ENCODE results near the gene AKR1C2. TPM values are rescaled to one million over a fixed set of nuclear protein-coding genes. Genes with fewer than 3 reads are reported as not detected.
"Not testable (repeated sequence)": the region's sequence is repeated elsewhere in the genome, so short reads cannot be mapped to it uniquely, and the experiment has no call there.

AKR1C2 gene
- total RNA-seq, 1 donor from 2014 or later: 4.7 TPM

- H3K36me3 ChIP-seq; H4K20me1 ChIP-seq (ENCODE audit: low read depth); DNase-seq (ENCODE audit: low spot score); H3K27ac Mint-ChIP-seq; H3K9me3 Mint-ChIP-seq; H3K9me3 ChIP-seq (ENCODE audit: low read depth); H3K9ac ChIP-seq; H3K4me3 Mint-ChIP-seq; H3K4me3 ChIP-seq; H3K27me3 ChIP-seq; H2AFZ ChIP-seq (replicated peaks); H3K79me2 ChIP-seq (ENCODE audit: low read depth); H3K4me1 ChIP-seq; H3K4me2 ChIP-seq; H3K4me1 Mint-ChIP-seq; H3K27me3 Mint-ChIP-seq (ENCODE audit: insufficient read depth, low read depth); H3K27ac ChIP-seq; H3K36me3 Mint-ChIP-seq; H3F3A ChIP-seq (ENCODE audit: low read depth): not testable (repeated sequence)
Observed at GRCh38 chr10:4992564-4992963, 11.1 kb downstream of the AKR1C2 start.

DNA sequence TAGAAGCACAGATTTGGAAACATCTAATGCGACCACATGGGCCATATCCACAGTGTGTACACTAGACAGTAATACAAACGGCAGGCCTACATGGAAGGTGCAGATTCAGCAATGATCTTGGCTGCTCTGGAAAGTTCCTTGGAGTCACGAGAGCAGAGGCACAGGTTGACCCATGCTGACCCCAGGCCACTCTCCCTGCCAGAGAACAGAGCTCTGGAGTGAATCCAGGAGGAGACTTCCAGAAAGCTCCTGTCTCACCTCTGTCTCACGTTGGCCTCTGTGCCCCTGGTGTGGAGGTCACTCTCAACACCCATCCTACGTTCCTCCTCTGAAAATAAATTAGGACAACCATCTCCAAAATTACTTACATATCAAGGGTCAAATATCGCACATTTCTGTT lies 12.2 kb downstream of the AKR1C2 start:
- H3K36me3 ChIP-seq; H3K4me1 Mint-ChIP-seq; H3K9me3 ChIP-seq (ENCODE audit: low read depth); H3K4me3 Mint-ChIP-seq; H3K9me3 Mint-ChIP-seq; H3K27ac ChIP-seq; H3K27ac Mint-ChIP-seq; H3K9ac ChIP-seq; H3K4me1 ChIP-seq; H3K4me3 ChIP-seq; H3K36me3 Mint-ChIP-seq; H3K79me2 ChIP-seq (ENCODE audit: low read depth); H3K27me3 ChIP-seq; H3F3A ChIP-seq (ENCODE audit: low read depth); H4K20me1 ChIP-seq (ENCODE audit: low read depth); DNase-seq (ENCODE audit: low spot score); H3K4me2 ChIP-seq; H2AFZ ChIP-seq (replicated peaks); H3K27me3 Mint-ChIP-seq (ENCODE audit: insufficient read depth, low read depth): not testable (repeated sequence)

- Mint-ChIP-seq H3K36me3 (no peaks in the 10 kb centered on the region), H3K4me3 (no peak overlapping the region), H3K27me3 (ENCODE audit: insufficient read depth, low read depth) (no peaks in the 10 kb centered on the region), H3K9me3 (no peaks in the 10 kb centered on the region), H3K27ac (no peak overlapping the region), H3K4me1 (no peaks in the 10 kb centered on the region)
- H3K4me2 ChIP-seq: no peak overlapping the region
- H3K4me1 ChIP-seq: no peaks in the 10 kb centered on the region
- no peaks in the 10 kb centered on the region for H3K79me2 ChIP-seq (ENCODE audit: low read depth)
- DNase-seq (ENCODE audit: low spot score): no peak
- no peak overlapping the region for H2AFZ ChIP-seq (replicated peaks)
- H3K9me3 ChIP-seq (ENCODE audit: low read depth): no peaks in the 10 kb centered on the region
- H4K20me1 ChIP-seq (ENCODE audit: low read depth): no peaks in the 10 kb centered on the region
- no peak overlapping the region for H3K27ac ChIP-seq
- no peaks in the 10 kb centered on the region for H3K27me3 ChIP-seq
- no peaks in the 10 kb centered on the region for H3F3A ChIP-seq (ENCODE audit: low read depth)
- no peak overlapping the region for H3K4me3 ChIP-seq
- no peak overlapping the region for H3K9ac ChIP-seq
- TF ChIP-seq, protein P1, sequence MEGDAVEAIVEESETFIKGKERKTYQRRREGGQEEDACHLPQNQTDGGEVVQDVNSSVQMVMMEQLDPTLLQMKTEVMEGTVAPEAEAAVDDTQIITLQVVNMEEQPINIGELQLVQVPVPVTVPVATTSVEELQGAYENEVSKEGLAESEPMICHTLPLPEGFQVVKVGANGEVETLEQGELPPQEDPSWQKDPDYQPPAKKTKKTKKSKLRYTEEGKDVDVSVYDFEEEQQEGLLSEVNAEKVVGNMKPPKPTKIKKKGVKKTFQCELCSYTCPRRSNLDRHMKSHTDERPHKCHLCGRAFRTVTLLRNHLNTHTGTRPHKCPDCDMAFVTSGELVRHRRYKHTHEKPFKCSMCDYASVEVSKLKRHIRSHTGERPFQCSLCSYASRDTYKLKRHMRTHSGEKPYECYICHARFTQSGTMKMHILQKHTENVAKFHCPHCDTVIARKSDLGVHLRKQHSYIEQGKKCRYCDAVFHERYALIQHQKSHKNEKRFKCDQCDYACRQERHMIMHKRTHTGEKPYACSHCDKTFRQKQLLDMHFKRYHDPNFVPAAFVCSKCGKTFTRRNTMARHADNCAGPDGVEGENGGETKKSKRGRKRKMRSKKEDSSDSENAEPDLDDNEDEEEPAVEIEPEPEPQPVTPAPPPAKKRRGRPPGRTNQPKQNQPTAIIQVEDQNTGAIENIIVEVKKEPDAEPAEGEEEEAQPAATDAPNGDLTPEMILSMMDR (IDR thresholded peaks at IDR 0.05): no peak
- no peak for TF ChIP-seq EZH2 (IDR thresholded peaks at IDR 0.05)
- TF ChIP-seq EZH2phosphoT487 (IDR thresholded peaks at IDR 0.05): no peak
- no peaks in the 10 kb centered on the region for H3K36me3 ChIP-seq
Observed at GRCh38 chr10:4990217-4990616, 13.4 kb downstream of the AKR1C2 start.

DNA sequence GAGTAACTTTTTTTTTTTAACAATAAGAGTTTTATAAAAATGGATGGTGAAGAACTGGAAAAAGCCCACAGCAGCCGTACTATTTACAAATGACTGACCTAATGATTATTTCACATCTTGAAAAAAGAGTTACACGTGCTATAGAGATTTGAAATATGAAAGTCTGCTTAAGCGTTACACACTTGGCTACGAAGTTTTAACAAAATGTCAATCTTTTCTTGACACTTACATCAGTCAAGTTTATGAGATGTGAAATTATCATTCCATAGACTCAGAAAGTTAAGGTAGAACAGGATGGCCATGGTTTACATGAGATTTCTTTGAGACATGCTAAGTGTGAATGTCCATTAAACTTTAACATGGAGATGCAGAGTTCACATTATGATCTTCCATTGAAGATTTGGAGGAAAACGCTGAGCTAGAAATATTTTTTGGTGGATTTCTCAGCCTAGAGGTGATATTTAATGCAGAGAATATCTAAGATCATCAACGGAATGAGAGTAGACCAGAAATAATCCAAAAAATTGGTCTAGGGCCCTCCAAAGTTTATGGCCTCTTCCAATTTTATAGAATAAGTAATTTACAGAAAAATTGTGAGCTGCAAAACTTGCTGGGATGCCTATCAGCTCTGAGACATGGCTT lies 15.5 kb downstream of the AKR1C2 start:
- not testable (repeated sequence) for H3K4me1 ChIP-seq; H3K4me3 ChIP-seq; H3K4me2 ChIP-seq; H3K27me3 ChIP-seq; H2AFZ ChIP-seq (replicated peaks); H3K27ac Mint-ChIP-seq; H3K4me1 Mint-ChIP-seq; H3K79me2 ChIP-seq (ENCODE audit: low read depth); H3F3A ChIP-seq (ENCODE audit: low read depth); H3K27me3 Mint-ChIP-seq (ENCODE audit: insufficient read depth, low read depth); H3K9me3 Mint-ChIP-seq; H3K36me3 ChIP-seq; H3K4me3 Mint-ChIP-seq; H3K9me3 ChIP-seq (ENCODE audit: low read depth); H4K20me1 ChIP-seq (ENCODE audit: low read depth); DNase-seq (ENCODE audit: low spot score); H3K36me3 Mint-ChIP-seq; H3K27ac ChIP-seq; H3K9ac ChIP-seq

GRCh38 chr10:4984971-4985594 lies 18.6 kb downstream of the AKR1C2 start:
- H3K4me1 ChIP-seq: no peaks in the 10 kb centered on the region
- DNase-seq (ENCODE audit: low spot score): no peak
- H3K36me3 ChIP-seq: no peaks in the 10 kb centered on the region
- Mint-ChIP-seq H3K9me3 (peaks cover 4% of the 10 kb centered on the region), H3K27me3 (ENCODE audit: insufficient read depth, low read depth) (no peaks in the 10 kb centered on the region), H3K4me3 (no peak overlapping the region), H3K4me1 (peaks cover 6% of the 10 kb centered on the region), H3K27ac (no peak overlapping the region), H3K36me3 (no peaks in the 10 kb centered on the region)
- H4K20me1 ChIP-seq (ENCODE audit: low read depth): no peaks in the 10 kb centered on the region
- no peak overlapping the region for H3K27ac ChIP-seq
- H3F3A ChIP-seq (ENCODE audit: low read depth): no peaks in the 10 kb centered on the region
- no peak overlapping the region for H3K4me2 ChIP-seq
- H2AFZ ChIP-seq (replicated peaks): no peak overlapping the region
- no peak overlapping the region for H3K9ac ChIP-seq
- H3K79me2 ChIP-seq (ENCODE audit: low read depth): no peaks in the 10 kb centered on the region
- no peak for TF ChIP-seq EZH2phosphoT487 (IDR thresholded peaks at IDR 0.05)
- TF ChIP-seq EZH2 (IDR thresholded peaks at IDR 0.05): no peak
- TF ChIP-seq, protein P1 (IDR thresholded peaks at IDR 0.05): no peak
- no peaks in the 10 kb centered on the region for H3K27me3 ChIP-seq
- no peak overlapping the region for H3K4me3 ChIP-seq
- no peaks in the 10 kb centered on the region for H3K9me3 ChIP-seq (ENCODE audit: low read depth)
